MM.1S (cell line): ENCODE results near the gene CYB561A3.

Experiments
- DNase-seq: peaks from one replicate; pipeline ENCODE4 v3.0.0-alpha.2; 2015
- H2AFZ ChIP-seq: fragments of 300-600 bp; sonication (generic); 2 replicates; pipeline ENCODE4 v1.6.0; 2016; ENCODE audit warnings: antibody characterized with exemption, low read length
- H3F3A ChIP-seq: fragments of 300-600 bp; sonication (generic); 2 replicates; pipeline ENCODE4 v1.6.1; 2016; ENCODE audit warnings: mild to moderate bottlenecking, antibody characterized with exemption, low read length, moderate library complexity, mixed read lengths; ENCODE audit not compliant: insufficient read depth
- H3K27ac ChIP-seq: fragments of 300-600 bp; sonication (generic); 2 replicates; pipeline ENCODE4 v1.5.1; 2016; ENCODE audit warnings: mild to moderate bottlenecking, low read length
- H3K27me3 ChIP-seq: fragments of 300-600 bp; sonication (generic); replicated peaks from 2 replicates; pipeline ENCODE4 v1.6.0; 2016; ENCODE audit warnings: low read length; ENCODE audit not compliant: insufficient read depth
- H3K36me3 ChIP-seq: fragments of 300-600 bp; sonication (generic); replicated peaks from 2 replicates; pipeline ENCODE4 v1.6.1; 2016; ENCODE audit warnings: mild to moderate bottlenecking, low read length, mixed read lengths; ENCODE audit not compliant: insufficient read depth
- H3K4me1 ChIP-seq: fragments of 300-600 bp; sonication (generic); 2 replicates; pipeline ENCODE4 v1.6.1; 2016; ENCODE audit warnings: low read length, mixed read lengths
- H3K4me2 ChIP-seq: fragments of 300-600 bp; sonication (generic); 2 replicates; pipeline ENCODE4 v1.6.0; 2016; ENCODE audit warnings: low read depth, low read length
- H3K4me3 ChIP-seq: fragments of 300-600 bp; sonication (generic); 2 replicates; pipeline ENCODE4 v1.5.1; 2016; ENCODE audit warnings: low read length, mixed read lengths
- H3K79me2 ChIP-seq: fragments of 300-600 bp; sonication (generic); 2 replicates; pipeline ENCODE4 v1.6.1; 2016; ENCODE audit warnings: mixed run types, low read length, mixed read lengths
- H3K9ac ChIP-seq: fragments of 300-600 bp; sonication (generic); 2 replicates; pipeline ENCODE4 v1.6.1; 2016; ENCODE audit warnings: low read length, mixed read lengths
- H3K9me2 ChIP-seq: fragments of 300-600 bp; sonication (generic); replicated peaks from 2 replicates; pipeline ENCODE4 v1.6.1; 2016; ENCODE audit warnings: mild to moderate bottlenecking, low read length, mixed read lengths; ENCODE audit not compliant: insufficient read depth
- H3K9me3 ChIP-seq: fragments of 300-600 bp; sonication (generic); replicated peaks from 2 replicates; pipeline ENCODE4 v1.6.1; 2016; ENCODE audit warnings: mild to moderate bottlenecking, low read length, mixed read lengths; ENCODE audit not compliant: insufficient read depth
- H4K20me1 ChIP-seq: fragments of 300-600 bp; sonication (generic); 2 replicates; pipeline ENCODE4 v1.6.1; 2016; ENCODE audit warnings: mild to moderate bottlenecking, low read length, moderate library complexity, mixed read lengths; ENCODE audit not compliant: insufficient read depth
- EZH2 ChIP-seq: fragments of 300-600 bp; sonication (generic); optimal IDR thresholded peaks from 2 replicates; pipeline ENCODE3; 2017; ENCODE audit warnings: low read depth, mild to moderate bottlenecking, antibody characterized with exemption, low read length, mixed read lengths
- EZH2phosphoT487 ChIP-seq: fragments of 300-600 bp; sonication (generic); IDR thresholded peaks from 2 replicates; pipeline ENCODE4 v1.6.1; 2018; ENCODE audit warnings: antibody characterized with exemption, low read length
- TF ChIP-seq, protein P1 (sequence below): fragments of 300-600 bp; sonication (generic); IDR thresholded peaks from 2 replicates; pipeline ENCODE4 v1.5.1; 2016; ENCODE audit warnings: antibody characterized with exemption, low read length, mixed read lengths

Gene CYB561A3

DNA sequence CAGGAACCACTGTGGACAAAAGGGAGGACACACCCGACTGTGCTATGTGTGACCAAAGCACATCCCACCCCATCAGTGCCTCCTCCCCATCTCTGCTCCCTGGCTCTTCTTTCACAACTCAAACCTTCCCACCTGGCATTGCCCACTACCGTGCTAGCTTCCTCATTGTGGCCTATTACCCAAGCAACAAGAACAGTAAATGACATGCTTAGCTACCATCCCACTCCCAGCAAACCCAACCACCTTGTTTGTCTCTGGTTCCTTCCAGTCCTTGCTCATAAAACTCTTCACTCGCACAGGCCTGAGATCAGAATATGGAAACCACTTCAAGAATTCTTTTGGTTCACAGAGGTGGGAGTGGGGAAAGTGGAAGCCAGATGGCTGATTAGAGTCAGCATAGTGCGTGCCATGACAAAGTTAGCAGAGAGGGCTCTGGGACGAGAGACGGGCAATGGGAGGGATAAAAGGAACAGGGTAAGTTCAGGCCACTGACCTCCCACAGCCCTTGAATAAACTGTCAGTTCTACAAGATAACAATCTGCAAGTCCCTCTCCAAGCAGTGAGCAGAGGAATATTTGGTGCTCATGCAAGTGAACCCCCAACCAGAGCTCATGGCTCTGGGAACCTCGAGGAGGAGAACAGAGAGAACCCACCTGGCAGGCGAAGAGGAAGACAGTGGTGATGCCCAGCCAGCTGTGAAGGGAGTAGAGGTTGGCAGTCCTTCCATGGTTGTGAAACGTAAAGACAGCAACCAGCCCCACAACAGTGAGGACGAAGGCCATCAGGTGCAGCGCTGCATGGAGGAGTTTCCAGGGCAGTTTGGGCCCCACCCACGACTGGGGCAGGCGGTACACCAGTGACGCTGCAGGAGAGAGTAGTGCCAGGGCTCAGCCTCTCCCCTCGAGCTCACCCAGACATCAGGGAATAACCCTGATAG is 8.3 kb downstream of the CYB561A3 start:
- no peak overlapping the region for H3K4me3 ChIP-seq
- H3K36me3 ChIP-seq, result no peaks in the 10 kb centered on the region
- no peaks in the 10 kb centered on the region for H3K27me3 ChIP-seq
- no peaks in the 10 kb centered on the region for H3K9me2 ChIP-seq
- H3F3A ChIP-seq, result no peaks in the 10 kb centered on the region
- peaks cover 10% of the 10 kb centered on the region; the same call in 1 of the 2 replicates for H3K4me1 ChIP-seq
- no peak overlapping the region for H3K27ac ChIP-seq
- TF ChIP-seq EZH2, result no peak
- no peak for TF ChIP-seq EZH2phosphoT487
- TF ChIP-seq, protein P1, sequence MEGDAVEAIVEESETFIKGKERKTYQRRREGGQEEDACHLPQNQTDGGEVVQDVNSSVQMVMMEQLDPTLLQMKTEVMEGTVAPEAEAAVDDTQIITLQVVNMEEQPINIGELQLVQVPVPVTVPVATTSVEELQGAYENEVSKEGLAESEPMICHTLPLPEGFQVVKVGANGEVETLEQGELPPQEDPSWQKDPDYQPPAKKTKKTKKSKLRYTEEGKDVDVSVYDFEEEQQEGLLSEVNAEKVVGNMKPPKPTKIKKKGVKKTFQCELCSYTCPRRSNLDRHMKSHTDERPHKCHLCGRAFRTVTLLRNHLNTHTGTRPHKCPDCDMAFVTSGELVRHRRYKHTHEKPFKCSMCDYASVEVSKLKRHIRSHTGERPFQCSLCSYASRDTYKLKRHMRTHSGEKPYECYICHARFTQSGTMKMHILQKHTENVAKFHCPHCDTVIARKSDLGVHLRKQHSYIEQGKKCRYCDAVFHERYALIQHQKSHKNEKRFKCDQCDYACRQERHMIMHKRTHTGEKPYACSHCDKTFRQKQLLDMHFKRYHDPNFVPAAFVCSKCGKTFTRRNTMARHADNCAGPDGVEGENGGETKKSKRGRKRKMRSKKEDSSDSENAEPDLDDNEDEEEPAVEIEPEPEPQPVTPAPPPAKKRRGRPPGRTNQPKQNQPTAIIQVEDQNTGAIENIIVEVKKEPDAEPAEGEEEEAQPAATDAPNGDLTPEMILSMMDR, result no peak
- H2AFZ ChIP-seq, result no peak overlapping the region
- H3K9me3 ChIP-seq, result no peaks in the 10 kb centered on the region
- DNase-seq, result no peak
- H3K9ac ChIP-seq, result no peak overlapping the region
- H3K4me2 ChIP-seq, result no peak overlapping the region
- H3K79me2 ChIP-seq, result no peaks in the 10 kb centered on the region
- H4K20me1 ChIP-seq, result no peaks in the 10 kb centered on the region

DNA sequence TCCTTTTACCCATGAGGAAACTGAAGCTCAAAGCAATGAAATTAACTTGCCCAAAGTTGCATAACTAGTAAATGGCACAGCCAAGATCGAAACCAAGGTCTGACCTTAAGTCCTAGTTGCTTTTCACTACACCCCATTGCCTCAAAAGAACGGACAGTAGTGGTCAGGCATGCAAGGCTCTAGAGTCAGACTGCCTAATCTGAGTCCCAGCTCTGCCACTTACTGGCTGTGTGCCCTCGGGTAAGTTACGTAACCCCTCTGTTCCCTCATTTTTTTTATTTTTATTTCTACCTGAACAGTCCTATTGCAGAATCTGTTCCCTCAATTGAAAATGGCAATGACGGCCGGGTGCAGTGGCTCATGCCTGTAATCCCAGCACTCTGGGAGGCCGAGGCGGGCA is 9.6 kb downstream of the CYB561A3 start:
- Histone ChIP-seq H3K27me3 (no peaks in the 10 kb centered on the region), H3K9ac (no peak overlapping the region), H4K20me1 (no peaks in the 10 kb centered on the region), H2AFZ (no peak overlapping the region), H3K9me3 (no peaks in the 10 kb centered on the region), H3F3A (no peaks in the 10 kb centered on the region), H3K4me3 (no peak overlapping the region), H3K4me2 (no peak overlapping the region), H3K9me2 (no peaks in the 10 kb centered on the region), H3K36me3 (no peaks in the 10 kb centered on the region), H3K79me2 (no peaks in the 10 kb centered on the region), H3K27ac (no peak overlapping the region), H3K4me1 (peaks cover under 1% of the 10 kb centered on the region; the same call in 1 of the 2 replicates)
- no peak for DNase-seq
- TF ChIP-seq EZH2, result no peak
- no peak for TF ChIP-seq EZH2phosphoT487

DNA sequence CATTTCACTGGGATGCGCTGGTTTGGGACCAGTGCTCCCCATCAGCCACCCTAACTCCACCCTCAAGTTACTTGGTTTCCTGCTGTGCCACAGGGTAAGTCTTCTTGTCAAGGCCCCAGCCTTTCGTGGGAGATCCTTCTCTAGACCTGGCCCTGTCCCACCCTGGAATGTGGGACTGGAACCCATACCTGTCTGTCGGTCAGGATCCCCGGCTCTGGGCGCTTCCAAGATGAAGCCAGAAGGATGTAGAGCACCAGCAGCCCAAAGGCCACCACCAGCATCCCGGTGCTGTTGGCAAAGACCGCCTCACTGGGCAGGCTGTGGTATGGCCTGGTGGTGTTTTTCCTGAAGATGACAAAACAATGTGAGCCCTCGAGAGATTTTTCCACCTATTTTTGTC is 10.9 kb downstream of the CYB561A3 start:
- no peak overlapping the region for H3K4me3 ChIP-seq
- H4K20me1 ChIP-seq, result no peaks in the 10 kb centered on the region
- H3K79me2 ChIP-seq, result no peaks in the 10 kb centered on the region
- no peak overlapping the region for H2AFZ ChIP-seq
- no peaks in the 10 kb centered on the region for H3K4me1 ChIP-seq
- H3K9ac ChIP-seq, result no peak overlapping the region
- TF ChIP-seq EZH2phosphoT487 (no peak), EZH2 (no peak)
- TF ChIP-seq, protein P1, result no peak
- no peak for DNase-seq
- no peak overlapping the region for H3K4me2 ChIP-seq
- H3K36me3 ChIP-seq, result no peaks in the 10 kb centered on the region
- H3F3A ChIP-seq, result no peaks in the 10 kb centered on the region
- no peaks in the 10 kb centered on the region for H3K9me2 ChIP-seq
- H3K27ac ChIP-seq, result no peak overlapping the region
- H3K9me3 ChIP-seq, result no peaks in the 10 kb centered on the region
- no peaks in the 10 kb centered on the region for H3K27me3 ChIP-seq

DNA sequence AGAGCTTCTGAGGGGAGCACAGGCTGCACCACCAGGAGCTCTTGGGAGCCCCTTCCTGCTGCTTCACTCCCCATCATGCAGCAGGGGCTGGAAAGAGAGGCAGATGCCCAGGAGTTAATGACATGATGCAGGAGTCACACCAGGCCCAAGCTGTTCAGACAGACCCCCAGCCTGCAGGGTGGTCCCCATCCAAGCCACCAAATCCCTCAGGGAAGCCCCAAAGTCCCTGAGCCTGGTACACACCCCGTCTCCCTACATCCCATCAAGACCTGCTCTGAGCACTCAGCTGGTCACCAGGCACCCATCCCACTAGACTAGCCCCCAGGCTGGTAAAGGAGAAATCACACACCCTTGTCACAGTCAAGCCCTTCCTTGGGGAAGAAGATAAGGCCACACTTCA is 11.3 kb downstream of the CYB561A3 start:
- Histone ChIP-seq H3K36me3 (no peaks in the 10 kb centered on the region), H3K27me3 (no peaks in the 10 kb centered on the region), H3K27ac (no peak overlapping the region), H4K20me1 (no peaks in the 10 kb centered on the region), H3K4me1 (no peaks in the 10 kb centered on the region), H3K4me3 (no peak overlapping the region), H2AFZ (no peak overlapping the region), H3K79me2 (no peaks in the 10 kb centered on the region), H3F3A (no peaks in the 10 kb centered on the region), H3K9me2 (no peaks in the 10 kb centered on the region), H3K4me2 (no peak overlapping the region), H3K9me3 (no peaks in the 10 kb centered on the region), H3K9ac (no peak overlapping the region)
- no peak for DNase-seq
- TF ChIP-seq EZH2 (no peak), EZH2phosphoT487 (no peak)
- TF ChIP-seq, protein P1, result no peak
